Measurements from ENCODE around the gene RPLP2.

The RPLP2 gene

DNA sequence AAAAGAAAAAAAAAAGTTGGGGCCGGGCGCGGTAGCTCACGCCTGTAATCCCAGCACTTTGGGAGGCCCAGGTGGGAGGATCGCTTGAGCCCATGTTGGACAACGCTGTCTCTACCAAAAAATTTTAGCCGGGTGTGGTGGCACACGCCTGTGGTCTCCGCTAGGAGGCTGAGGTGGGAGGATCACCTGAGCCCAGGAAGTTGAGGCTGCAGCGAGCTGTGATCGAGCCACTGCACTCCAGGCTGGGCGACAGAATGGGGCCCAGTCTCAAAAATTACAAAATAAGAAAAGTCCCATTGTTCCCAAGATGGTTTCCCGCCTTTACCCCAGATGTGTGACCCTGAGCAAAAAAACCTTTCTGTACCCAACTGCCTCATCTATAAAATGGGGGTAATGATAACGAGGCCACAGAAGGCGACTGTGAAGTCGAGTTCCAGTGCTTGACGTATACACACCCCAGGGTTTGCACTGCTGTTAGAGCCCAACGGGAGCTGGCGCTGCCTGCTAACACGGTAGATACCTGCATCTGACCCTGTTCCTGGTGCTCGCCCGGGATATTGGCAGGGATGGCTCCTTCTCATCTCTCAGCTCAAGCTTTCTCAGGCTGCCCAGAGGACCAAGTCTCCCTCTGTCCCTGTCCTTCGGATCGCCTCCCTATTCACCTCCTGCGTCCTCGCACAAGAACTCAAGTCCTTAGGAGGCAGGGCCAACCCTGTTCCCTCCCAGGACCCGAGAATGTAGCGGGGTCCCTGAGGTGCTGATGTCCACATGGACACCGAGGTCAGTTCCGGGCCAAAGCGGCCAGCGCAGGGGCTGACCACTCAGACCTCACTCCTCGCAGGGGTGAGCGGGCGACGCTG lies 1.1 kb upstream of the RPLP2 start:
- peak; percentile 47 for DNase-seq

DNA sequence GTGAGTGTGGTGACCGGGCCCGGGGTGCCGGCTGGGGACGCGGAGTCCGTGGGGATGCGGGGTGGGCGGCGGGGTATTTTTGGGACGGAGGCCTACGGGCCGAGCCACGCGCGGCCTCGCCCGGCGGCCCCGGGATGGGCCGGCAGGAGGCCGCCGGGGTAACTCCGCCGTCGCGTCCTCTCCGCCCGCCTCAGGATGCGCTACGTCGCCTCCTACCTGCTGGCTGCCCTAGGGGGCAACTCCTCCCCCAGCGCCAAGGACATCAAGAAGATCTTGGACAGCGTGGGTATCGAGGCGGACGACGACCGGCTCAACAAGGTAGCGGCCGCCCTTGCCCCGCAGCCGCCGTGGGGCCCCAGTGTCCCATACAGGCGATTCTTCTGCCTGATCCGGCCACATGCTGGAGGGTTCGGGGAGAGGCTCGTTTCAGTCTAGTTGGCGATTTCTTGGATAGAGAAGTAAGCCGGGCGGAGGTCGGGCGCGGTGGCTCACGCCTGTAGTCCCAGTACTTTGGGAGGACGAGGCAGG lies 337 bp downstream of the RPLP2 start:
- peak; percentile 57 for DNase-seq

DNA sequence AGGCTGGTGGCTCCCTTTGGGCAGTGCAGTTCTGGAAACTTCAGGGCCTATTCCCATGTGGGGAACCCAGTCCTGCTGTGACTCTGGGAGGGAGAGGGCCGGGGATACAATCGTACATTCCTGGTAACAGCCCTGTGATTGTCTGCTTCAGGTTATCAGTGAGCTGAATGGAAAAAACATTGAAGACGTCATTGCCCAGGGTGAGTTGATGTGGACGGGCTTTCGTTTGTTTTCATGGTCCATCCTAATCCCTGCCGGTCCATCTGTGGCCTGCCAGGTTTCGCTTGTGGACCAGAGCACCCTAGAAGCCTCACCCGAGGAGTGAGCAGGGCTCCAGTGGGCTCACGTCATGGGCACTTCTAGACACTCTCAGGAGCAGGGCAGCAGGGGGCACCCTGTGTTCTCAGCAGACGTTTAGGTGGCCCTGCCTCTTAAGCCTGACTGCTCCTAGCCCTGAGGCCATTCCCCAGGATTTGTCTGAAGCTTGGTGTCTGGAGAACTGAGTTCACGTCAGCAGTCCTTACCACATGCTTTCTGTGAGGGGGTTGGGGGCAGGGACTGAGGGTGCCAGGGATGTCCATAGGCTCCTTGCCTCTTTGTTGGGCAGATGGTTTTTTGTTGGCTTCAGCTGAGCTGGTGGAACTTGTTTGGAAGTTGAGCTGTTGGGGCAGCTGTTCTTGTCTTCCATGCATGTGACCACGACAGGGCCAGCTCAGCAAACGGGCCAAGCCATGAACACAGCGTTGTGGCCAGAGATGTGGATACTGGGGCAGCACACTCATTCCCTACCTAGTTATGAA lies 1.9 kb downstream of the RPLP2 start:
- DNase-seq = no peak

DNA sequence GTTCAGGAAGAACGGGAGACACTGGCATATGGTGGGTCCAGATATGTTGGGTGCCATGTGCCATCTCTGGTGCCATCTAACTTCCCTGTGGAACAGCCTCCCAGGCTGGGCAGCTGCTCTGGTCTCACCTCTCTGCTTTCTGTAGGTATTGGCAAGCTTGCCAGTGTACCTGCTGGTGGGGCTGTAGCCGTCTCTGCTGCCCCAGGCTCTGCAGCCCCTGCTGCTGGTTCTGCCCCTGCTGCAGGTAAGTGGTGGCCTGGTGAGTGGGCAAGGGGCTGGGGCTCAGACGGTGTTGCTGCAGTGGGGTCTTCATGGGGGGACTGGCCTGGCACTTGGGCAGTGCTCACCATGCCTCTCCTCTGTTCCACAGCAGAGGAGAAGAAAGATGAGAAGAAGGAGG lies 2.6 kb downstream of the RPLP2 start:
- no peak for DNase-seq

DNA sequence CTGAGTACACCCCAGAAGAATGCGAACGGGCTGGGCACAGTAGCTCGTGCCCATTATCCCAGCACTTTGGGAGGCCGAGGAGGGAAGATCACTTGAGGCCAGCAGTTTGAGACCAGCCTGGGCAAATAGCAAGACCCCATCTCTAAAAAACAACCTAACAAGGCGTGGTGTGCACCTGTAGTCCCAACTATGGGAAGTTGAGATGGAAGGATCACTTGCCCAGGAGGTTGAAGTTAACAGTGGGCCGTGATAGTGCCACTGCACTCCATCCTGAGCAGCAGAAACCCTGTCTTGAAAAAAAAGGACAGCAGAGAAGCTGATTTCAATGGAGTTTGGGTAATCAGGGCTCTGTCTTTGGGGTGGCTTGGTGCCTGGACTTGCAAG lies 3.3 kb downstream of the RPLP2 start:
- DNase-seq = no peak

DNA sequence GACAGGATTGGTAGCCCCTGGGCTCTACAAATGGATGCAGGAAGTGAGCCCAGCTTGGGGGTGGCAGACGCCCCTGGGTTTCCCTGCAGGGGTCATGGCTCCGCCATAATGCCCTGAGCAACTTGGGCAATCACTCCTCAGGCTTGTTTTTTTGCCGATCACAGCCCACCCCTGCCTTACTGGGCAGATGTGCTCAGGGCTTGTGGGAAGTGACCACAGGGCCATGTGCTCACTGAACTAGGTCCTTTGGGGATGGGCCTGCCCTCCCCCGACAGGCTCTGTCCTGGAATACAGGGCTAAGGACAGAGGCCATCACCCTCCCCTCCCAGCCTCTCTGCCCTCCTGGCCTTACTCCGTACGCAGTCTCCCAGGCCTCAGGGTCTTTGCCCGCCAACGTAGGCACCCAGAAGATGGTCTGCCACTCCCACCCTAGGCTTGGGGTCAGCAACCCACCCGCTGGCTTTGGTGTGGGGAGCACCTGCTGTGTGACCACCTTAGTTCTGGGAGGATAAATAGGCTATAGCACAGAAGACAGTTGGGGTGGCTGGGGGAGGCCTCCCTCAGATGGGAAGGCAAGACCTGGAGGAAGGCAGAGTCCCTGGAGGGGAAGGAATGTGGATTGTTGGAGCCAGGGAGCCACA lies 3.8 kb downstream of the RPLP2 start:
- DNase-seq = no peak

DNA sequence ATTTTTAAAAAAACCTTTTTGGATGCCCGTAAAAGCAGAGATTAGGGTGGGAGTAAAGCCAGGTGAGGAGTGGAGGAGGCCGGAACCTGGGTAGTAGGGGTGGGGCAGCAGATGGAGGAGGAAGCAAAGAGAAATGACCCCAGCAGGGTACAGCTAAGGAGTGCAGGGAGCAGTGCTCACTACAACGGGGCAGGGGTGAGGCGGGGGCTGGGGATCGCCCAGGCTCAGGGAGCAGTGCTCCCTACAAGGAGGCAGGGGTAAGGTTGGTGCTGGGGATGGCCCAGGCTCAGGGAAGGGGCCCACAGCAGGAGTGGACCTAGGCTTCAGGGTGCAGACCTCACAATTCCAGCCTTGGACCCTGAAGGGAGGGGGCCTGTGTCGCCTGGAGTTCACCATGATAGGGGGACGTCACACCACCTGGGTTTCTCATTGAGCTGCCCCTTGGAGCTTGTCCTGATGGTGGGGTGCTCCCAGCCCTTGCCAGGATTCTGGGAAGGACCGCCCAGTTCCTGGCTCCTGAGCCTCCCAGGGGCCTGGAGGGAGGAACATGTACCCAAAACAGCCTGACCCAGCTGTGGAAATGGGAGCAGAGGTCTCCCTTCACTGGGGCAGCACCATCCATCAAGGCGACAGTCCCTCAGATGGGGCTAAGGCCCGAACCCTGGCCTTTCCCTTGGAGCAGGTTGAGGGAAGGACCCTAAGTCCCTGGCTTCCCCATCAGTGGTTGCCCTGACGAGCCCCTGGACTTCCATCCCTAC lies 6.1 kb downstream of the RPLP2 start:
- DNase-seq = no peak

DNA sequence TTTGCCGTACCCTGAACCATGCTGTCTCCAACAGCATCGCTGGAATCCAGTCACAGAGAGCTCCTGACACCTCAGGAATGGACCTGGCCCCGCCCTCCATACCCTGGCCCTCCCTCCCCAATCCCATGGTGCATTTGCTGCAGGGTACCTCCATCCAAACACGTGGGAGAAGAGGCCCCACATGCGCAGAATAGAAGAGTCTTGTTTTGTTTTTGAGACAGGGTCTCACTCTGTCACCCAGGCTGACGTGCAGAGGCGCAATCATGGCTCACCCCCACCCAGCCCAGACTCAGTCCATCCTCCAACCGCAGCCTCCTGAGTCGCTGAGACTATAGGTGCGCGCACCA lies 6.6 kb downstream of the RPLP2 start:
- no peak for DNase-seq

DNA sequence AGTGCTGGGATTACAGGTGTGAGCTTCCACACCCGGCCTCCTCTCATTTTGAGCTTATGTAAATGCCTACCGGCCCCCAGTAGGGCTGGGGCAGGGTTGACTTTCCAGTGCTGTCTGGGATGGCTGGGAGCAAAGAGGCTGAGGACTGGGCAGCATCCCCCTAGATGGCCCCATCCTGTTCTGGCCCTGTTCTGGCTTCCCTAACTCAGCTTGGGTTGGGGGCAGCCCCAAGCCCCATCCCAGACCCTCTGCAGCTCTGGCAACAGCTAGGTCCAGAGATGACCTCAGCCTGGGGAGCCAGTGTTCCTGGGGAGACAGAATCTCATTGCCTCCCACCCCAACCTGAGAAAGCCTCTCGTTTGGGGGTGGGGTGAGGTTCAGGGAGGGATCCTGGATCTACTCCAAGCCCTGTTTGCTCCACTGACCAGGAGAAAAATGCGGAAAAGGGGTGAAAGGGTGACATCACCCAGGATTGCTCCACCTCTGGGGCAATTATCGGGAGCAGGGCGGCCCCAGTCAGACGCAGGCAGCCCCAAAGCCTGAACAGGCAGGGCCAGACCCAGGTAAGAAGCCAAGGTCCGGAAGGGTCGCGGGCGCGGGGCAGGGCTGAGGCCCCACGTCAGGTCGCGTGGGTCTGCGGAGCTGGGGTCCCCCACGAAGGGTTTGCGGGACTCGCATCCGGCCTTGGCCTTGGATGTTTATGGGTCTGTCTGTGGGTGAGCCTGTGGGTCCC lies 8.8 kb downstream of the RPLP2 start, which contains the start of gene PNPLA2:
Gene PNPLA2, plus strand, starts transcription at position 519 of the 733 bp plus-strand sequence. CDS start 805 bp downstream, outside the sequence.
- no peak for DNase-seq

DNA sequence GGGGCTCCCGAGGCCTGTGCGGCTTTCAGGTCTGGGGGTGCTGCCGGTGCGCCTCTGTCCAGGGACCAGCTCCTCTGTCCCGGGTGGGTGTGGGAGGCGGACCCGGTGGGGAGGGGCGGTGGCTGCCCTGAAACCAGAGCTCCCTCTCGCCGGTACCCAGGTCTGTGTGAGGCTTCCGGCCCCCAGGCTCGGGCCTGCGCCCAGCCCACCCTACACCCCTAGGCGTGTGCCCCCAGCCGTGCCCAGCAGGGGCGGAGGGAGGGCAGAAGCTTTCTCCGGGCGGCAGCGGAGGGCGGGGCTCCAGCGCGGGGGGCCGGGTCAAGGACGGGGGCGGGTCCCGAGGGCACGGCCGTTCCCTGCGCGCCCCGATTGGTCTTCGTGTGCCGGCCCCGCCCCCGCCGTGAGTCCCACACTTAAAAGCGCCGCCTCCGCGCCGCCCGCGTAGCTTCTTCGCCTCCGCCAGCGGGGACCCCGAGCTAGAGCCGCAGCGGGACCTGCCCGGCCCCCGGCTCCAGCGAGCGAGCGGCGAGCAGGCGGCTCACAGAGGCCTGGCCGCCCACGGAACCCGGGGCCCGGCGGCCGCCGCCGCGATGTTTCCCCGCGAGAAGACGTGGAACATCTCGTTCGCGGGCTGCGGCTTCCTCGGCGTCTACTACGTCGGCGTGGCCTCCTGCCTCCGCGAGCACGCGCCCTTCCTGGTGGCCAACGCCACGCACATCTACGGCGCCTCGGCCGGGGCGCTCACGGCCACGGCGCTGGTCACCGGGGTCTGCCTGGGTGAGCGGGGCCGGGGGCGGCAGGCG lies 9.6 kb downstream of the RPLP2 start:
- peak; percentile 97 for DNase-seq

DNA sequence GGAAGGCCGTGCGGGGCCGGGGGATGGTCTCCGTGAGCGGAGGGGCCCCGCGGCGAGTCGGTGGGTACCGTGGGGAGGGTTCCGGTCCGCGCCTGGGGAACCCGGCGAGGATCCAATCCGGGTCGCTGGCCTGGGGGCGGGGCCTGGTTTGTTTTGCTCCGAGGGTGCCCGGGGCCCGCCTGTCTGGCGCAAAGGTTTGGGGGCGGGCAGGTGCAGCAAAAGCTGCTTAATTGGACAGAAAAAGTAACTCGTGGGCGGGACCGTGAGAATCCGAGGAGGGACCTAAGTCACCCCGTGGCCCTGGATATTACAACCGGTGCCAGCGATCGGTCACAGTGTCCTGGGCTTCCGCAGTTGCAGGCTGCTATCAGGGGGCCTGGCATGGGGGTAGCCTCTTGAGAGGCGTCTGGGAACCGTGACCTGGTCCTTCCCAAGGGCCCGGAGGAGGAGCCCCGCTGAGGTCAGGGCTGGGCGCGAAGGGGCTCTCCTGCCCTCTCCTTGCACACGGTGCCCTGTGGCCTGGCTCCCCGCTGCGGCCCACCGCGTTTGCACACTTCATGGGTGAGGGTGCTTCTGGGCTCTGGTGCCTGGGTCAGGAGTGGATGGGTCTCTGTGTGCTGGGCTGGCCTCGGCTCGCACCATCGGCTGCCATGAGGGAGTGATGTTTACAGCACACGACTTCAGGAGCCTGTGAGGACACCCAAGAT lies 10.3 kb downstream of the RPLP2 start:
- DNase-seq = peak; percentile 88

DNA sequence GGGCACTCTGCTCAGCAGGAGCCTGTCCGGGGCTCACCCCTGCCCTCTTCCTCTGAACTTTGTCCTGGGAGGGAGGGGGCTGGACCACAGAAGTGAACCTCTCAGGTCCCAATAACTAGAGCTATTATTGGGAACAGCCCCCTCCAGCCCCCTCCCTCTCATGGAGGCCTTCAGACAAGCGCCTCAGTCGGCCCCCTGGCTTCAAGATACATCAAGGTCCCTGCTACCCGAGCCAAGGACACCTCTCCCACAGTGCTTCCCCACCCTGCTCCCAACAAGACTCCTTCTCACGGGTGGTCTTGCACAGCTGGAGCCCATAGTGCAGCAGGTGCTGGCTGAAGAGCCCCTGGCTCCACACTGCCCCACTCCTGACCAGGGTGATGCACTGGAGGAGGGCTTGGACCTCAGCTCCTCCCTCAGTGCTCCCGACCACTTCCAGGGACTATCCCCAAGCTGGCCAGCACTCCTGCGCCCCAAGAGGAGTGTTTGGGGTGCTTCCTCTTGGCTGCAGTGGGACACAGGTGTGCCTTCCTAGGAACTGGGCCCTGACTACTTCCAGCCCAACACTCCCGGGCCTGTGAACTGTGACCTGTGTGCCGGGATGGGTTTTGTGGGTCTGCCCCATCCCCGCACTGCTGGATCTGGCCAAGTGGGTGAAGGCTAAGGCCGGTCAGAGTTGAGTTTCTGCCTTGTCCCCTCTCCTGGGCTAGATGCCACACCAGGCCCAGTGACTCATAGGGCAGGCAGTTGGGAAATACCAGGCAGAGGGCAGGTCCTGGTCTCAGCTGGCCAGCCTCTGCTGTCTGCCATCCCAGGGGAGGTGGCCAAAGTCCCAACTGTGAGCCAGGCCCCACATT lies 11.1 kb downstream of the RPLP2 start:
- no peak for DNase-seq

DNA sequence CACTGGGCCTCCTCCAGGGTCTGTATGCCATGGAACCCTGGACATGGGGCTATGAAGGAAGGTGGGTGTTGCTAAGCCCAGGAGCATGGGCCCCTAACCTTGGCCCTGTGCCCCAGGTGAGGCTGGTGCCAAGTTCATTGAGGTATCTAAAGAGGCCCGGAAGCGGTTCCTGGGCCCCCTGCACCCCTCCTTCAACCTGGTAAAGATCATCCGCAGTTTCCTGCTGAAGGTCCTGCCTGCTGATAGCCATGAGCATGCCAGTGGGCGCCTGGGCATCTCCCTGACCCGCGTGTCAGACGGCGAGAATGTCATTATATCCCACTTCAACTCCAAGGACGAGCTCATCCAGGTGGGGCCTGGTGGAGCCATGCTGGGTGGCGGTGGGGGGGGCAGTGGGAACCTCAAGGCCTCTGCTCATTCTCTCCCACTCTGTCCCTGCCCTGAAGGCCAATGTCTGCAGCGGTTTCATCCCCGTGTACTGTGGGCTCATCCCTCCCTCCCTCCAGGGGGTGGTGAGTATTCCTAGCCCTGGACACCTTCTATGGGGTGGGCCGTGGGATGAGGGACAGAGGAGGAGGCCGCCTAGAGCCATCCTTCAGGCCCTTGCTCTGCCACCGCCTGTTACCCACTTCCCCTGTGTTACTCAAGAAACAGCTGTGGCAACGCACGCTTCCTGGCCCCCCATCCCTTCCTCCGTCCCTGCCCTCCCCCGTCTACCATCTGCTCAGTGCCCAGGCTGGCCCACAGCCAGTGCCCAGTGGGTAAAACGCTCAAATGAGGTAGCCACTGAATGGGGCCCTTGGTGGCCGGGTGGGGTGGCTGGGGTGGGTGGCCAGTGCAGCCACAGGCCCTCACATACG lies 12.0 kb downstream of the RPLP2 start:
- peak; percentile 64 for DNase-seq

DNA sequence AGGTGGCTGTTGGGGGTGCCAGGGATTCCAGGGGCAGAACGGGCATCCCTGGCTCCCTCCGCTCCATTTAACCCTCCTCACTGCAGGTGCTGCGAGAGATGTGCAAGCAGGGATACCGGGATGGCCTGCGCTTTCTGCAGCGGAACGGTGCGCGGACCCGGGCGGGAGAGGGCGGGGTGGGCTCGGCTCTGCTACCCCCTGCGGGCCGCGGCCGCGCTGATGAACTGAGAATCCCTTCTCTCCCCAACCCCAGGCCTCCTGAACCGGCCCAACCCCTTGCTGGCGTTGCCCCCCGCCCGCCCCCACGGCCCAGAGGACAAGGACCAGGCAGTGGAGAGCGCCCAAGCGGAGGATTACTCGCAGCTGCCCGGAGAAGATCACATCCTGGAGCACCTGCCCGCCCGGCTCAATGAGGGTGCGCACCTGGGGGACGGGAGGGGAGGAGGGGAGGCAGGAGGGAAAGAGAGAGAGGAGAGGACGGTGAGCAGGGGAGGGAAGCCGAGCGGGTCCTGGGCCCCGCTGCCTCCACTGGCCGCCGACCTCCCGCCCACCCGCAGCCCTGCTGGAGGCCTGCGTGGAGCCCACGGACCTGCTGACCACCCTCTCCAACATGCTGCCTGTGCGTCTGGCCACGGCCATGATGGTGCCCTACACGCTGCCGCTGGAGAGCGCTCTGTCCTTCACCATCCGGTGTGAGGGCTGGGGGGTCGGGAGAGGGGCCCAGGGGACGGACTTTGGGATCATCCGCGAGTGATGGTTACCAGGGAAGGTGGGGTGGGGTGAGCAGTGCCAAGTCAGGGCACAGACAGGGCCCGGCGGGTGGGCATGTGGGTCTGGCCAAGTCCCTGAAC lies 13.9 kb downstream of the RPLP2 start:
- peak; percentile 49 for DNase-seq

DNA sequence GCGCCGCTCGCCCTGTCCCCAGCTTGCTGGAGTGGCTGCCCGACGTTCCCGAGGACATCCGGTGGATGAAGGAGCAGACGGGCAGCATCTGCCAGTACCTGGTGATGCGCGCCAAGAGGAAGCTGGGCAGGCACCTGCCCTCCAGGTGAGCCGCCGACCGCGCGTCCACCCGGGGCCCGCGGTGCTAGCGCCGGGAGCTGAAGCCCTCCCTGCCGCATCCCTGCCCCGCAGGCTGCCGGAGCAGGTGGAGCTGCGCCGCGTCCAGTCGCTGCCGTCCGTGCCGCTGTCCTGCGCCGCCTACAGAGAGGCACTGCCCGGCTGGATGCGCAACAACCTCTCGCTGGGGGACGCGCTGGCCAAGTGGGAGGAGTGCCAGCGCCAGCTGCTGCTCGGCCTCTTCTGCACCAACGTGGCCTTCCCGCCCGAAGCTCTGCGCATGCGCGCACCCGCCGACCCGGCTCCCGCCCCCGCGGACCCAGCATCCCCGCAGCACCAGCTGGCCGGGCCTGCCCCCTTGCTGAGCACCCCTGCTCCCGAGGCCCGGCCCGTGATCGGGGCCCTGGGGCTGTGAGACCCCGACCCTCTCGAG lies 14.6 kb downstream of the RPLP2 start:
- DNase-seq = peak; percentile 81

DNA sequence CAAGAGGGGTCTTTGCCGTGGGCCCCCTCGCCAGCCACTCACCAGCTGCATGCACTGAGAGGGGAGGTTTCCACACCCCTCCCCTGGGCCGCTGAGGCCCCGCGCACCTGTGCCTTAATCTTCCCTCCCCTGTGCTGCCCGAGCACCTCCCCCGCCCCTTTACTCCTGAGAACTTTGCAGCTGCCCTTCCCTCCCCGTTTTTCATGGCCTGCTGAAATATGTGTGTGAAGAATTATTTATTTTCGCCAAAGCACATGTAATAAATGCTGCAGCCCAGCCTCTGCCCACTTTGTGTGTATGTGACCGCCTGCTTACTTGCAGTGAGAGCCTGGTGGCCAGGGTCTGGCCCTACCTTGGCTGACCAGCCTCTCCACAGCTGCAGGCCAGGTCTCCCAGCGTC lies 15.2 kb downstream of the RPLP2 start:
- peak; percentile 61 for DNase-seq

Measured in NCI-H69 (cell line).